Left ventricle myocardium inferior (tissue), 1 donor: Measurements from ENCODE around the gene TBC1D14. TPM values are rescaled to one million over a fixed set of nuclear protein-coding genes. Genes with fewer than 3 reads are reported as not detected.

Source experiments
- DNase-seq: peaks from one replicate; pipeline ENCODE4 v3.0.0-alpha.2; 2020
- H3K27ac ChIP-seq: fragments of 200-600 bp; replicated peaks from 2 replicates; pipeline ENCODE4 v1.8.0; 2021
- H3K27me3 ChIP-seq: fragments of 200-600 bp; 2 replicates; pipeline ENCODE4 v1.8.0; 2021; ENCODE audit warnings: low read depth
- H3K36me3 ChIP-seq: fragments of 200-600 bp; 2 replicates; pipeline ENCODE4 v1.8.0; 2021
- H3K4me1 ChIP-seq: fragments of 200-600 bp; 2 replicates; pipeline ENCODE4 v1.8.0; 2021
- H3K4me3 ChIP-seq: fragments of 200-600 bp; 2 replicates; pipeline ENCODE4 v1.8.0; 2021; ENCODE audit warnings: mild to moderate bottlenecking, moderate library complexity
- H3K9me3 ChIP-seq: fragments of 200-600 bp; replicated peaks from 2 replicates; pipeline ENCODE4 v1.8.0; 2021
- intact Hi-C: fragments of 100-400 bp; cut with micrococcal nuclease; formaldehyde crosslinking; loops from one replicate; pipeline ENCODE4 v1.11.0; 2022
- total RNA-seq: library from RNA; stranded (reverse); fragmentation: NEBNext Ultra II Directional; extraction: Animal tissue kit (Norgen Biotek cat#: 25700); gene quantifications from one replicate; pipeline ENCODE4 v1.2.1, GENCODE V29; 2021
- TF ChIP-seq, protein P1 (sequence below): fragments of 200-600 bp; IDR thresholded peaks from 2 replicates; pipeline ENCODE4 v1.8.0; 2021; ENCODE audit warnings: antibody characterized with exemption, mild to moderate bottlenecking, borderline replicate concordance
- donor health status: DM: no; HTN: yes; CAD: no; lungs with severe emphysema.

TBC1D14 gene
- total RNA-seq, 1 donor from 2014 or later, result 36.1 TPM

DNA sequence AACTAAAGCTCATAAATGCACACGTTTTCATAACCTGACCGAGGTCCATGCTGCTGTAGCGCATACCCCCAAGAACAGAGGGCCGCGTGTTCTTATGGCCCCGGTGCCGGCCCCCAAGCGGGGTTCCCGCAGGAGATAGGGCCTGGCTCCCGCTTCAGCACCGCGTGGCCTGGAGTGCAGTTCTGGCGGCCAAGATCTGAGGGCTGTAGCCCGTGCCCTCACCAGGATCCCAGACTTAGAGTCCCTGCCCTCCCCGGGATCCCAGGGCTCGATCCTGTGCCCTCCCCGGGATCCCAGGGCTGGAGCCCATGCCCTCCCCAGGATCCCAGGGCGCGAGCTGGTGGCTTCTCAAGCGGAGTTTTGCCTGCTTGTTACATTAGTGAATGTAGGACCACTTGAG is 159.3 kb downstream of the TBC1D14 start:
- H3K4me3 ChIP-seq, result peak overlapping the region; percentile 82

DNA sequence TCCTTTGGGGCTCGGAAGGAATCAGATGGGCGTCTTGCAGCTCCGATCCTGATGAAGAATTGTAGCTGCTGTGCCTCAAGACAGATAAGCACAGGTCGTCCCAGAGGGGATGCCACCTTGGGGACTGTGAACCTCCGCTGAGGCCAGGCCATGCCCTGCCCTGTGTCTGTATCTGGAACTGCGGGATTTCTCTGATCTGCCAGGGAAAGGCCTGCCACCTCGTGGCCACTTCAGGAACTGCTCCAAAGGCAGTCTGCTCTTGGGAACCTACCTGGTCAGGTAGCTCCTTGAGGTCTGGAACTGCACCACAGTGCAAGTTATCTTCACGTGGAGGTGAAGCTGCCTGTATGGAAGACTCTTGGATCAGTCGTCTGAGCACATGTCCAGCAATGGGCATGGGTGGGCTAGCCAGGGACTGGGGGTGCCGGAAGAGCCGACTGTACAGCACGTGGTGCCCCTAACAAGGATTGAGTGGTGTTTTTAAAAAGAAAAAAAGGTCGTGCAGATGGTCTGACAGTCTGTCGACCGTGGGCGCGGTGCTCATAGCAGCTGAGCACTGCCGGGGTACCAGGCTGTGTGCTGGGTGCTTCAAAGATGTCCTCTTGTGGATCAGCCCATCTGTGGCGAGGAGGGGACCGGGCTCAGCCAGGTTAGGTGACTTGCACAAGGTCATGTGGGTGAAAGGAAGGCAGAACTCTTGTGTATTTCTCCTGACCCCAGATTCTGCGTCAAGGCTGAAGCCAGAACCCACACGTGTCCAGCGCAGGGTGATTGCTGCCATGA is 161.3 kb downstream of the TBC1D14 start:
- TF ChIP-seq, protein P1, sequence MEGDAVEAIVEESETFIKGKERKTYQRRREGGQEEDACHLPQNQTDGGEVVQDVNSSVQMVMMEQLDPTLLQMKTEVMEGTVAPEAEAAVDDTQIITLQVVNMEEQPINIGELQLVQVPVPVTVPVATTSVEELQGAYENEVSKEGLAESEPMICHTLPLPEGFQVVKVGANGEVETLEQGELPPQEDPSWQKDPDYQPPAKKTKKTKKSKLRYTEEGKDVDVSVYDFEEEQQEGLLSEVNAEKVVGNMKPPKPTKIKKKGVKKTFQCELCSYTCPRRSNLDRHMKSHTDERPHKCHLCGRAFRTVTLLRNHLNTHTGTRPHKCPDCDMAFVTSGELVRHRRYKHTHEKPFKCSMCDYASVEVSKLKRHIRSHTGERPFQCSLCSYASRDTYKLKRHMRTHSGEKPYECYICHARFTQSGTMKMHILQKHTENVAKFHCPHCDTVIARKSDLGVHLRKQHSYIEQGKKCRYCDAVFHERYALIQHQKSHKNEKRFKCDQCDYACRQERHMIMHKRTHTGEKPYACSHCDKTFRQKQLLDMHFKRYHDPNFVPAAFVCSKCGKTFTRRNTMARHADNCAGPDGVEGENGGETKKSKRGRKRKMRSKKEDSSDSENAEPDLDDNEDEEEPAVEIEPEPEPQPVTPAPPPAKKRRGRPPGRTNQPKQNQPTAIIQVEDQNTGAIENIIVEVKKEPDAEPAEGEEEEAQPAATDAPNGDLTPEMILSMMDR, result peak; percentile 100
- H3K27me3 ChIP-seq, result no peaks in the 10 kb centered on the region
- H3K9me3 ChIP-seq, result no peaks in the 10 kb centered on the region
- H3K4me3 ChIP-seq, result no peak overlapping the region
- peak; percentile 76 for DNase-seq
- no peak overlapping the region for H3K27ac ChIP-seq
- peaks cover 35% of the 10 kb centered on the region for H3K4me1 ChIP-seq
- H3K36me3 ChIP-seq, result no peaks in the 10 kb centered on the region
- intact Hi-C loops, result no loop called here

More for the DNA sequence above, 159.3 kb downstream of the TBC1D14 start:
- Histone ChIP-seq H3K9me3 (no peaks in the 10 kb centered on the region), H3K4me1 (peaks cover 48% of the 10 kb centered on the region), H3K36me3 (peaks cover 3% of the 10 kb centered on the region), H3K27ac (peak overlapping the region; percentile 96), H3K27me3 (no peaks in the 10 kb centered on the region)
- TF ChIP-seq, protein P1, result no peak
- no peak for DNase-seq
- intact Hi-C loops, result no loop called here

GRCh38 chr4:7073059-7073458 is 163.4 kb downstream of the TBC1D14 start:
- H3K4me3 ChIP-seq, result no peak overlapping the region
- H3K27ac ChIP-seq, result no peak overlapping the region
- TF ChIP-seq, protein P1, result no peak
- intact Hi-C loops, result no loop called here
- H3K9me3 ChIP-seq, result no peaks in the 10 kb centered on the region
- H3K4me1 ChIP-seq, result peaks cover 25% of the 10 kb centered on the region
- H3K27me3 ChIP-seq, result no peaks in the 10 kb centered on the region
- no peak for DNase-seq
- H3K36me3 ChIP-seq, result no peaks in the 10 kb centered on the region

GRCh38 chr4:7073526-7074390 is 164.1 kb downstream of the TBC1D14 start:
- DNase-seq, result no peak
- no peaks in the 10 kb centered on the region for H3K36me3 ChIP-seq
- peaks cover 20% of the 10 kb centered on the region for H3K4me1 ChIP-seq
- intact Hi-C loops, result no loop called here
- no peak overlapping the region for H3K27ac ChIP-seq
- H3K27me3 ChIP-seq, result no peaks in the 10 kb centered on the region
- no peaks in the 10 kb centered on the region for H3K9me3 ChIP-seq
- no peak overlapping the region for H3K4me3 ChIP-seq
- TF ChIP-seq, protein P1, result no peak

DNA sequence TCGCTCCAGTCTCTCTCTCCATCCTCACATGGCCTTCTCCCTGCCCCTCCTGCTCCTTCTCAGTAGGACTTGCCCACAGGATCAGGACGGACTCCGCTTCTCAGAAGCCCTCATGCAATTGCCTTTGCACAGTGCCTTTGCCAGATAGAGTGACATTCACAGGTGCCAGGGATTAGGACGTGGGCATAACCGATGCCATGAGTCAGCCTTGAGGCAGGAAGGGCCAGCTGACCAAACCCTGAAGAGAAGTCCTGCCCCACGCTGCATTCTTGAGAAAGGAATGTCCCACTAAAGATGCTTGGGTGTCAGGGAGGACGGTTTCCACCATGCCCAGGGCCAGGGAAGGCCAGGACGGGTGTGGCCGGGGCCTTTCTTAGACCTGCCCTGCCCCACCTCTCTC is 164.8 kb downstream of the TBC1D14 start:
- DNase-seq, result no peak
- no peaks in the 10 kb centered on the region for H3K36me3 ChIP-seq

More for the DNA sequence above, 164.8 kb downstream of the TBC1D14 start:
- TF ChIP-seq, protein P1, result no peak
- no peaks in the 10 kb centered on the region for H3K27me3 ChIP-seq
- H3K4me1 ChIP-seq, result peaks cover 14% of the 10 kb centered on the region
- intact Hi-C loops, result no loop called here
- no peak overlapping the region for H3K4me3 ChIP-seq
- H3K27ac ChIP-seq, result no peak overlapping the region
- H3K9me3 ChIP-seq, result no peaks in the 10 kb centered on the region
